ENCODE data around the gene SRCAP. TPM values are rescaled to one million over a fixed set of nuclear protein-coding genes. Genes with fewer than 3 reads are reported as not detected.
A peak's percentile ranks its signal among the peaks of the same experiment; 100 is the strongest.

SRCAP gene
- total RNA-seq, 1 donor from 2014 or later = 79.7 TPM

DNA sequence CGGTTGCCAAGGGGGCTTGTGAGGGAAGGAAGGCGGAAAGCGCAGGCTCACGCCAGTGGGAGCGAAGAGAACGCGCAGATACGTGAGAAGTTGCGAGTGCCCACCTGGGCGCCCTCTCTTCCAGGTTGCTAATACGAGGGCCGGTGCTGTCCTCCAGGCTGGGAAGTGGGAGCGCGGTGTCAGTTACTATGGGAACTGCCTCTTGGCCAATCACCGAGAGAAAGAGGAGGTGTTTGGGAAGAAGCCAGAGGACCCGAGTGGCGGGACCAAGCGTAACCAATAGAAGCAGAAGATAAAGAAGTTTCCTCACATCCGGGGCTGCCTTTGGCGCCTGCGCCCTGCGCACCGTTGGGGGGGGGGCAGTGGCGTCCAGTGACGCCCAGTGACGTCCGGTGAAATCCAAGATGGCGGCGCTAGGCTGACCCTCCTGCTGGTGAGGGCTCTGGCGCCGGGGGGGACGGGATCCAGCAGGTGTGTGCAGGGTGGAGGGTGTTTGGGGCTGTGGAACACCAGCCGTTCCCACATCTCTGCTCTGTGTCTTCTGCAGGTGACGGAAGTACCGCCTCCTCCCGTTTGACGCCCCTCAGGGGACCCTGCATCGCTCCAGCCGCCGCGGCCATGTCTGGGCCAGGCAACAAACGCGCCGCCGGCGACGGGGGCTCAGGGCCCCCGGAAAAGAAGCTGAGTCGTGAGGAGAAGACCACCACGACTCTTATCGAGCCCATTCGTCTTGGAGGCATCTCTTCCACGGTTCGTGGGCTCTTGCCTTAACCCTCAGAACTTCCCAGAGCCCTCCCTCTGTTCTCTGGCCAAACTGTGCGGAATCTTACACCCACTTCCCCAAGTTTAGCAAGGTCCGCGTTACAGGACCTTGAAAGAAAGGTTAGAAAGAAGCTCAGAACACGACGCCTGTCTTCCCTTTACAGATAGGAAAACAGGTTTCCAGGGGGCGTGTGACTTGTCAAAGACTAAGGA lies 63.2 kb downstream of the SRCAP start, which contains the start of the genes CFAP119 and RNF40:
Gene CFAP119 (minus strand): TSS at position 135 of the 975 bp plus-strand sequence. CDS start 314 bp downstream, outside the sequence.
Gene RNF40 (plus strand): TSS at position 395 of the 975 bp plus-strand sequence. CDS start 224 bp downstream, at position 619.
- peak; percentile 90 to 98 for DNase-seq (ENCODE audit: low spot score in 2 of 2, unreplicated experiment in 2 of 2)
- peak within 1 kb of the TSS; percentile 91 for H3K4me3 Mint-ChIP-seq
- TF ChIP-seq, protein P1, sequence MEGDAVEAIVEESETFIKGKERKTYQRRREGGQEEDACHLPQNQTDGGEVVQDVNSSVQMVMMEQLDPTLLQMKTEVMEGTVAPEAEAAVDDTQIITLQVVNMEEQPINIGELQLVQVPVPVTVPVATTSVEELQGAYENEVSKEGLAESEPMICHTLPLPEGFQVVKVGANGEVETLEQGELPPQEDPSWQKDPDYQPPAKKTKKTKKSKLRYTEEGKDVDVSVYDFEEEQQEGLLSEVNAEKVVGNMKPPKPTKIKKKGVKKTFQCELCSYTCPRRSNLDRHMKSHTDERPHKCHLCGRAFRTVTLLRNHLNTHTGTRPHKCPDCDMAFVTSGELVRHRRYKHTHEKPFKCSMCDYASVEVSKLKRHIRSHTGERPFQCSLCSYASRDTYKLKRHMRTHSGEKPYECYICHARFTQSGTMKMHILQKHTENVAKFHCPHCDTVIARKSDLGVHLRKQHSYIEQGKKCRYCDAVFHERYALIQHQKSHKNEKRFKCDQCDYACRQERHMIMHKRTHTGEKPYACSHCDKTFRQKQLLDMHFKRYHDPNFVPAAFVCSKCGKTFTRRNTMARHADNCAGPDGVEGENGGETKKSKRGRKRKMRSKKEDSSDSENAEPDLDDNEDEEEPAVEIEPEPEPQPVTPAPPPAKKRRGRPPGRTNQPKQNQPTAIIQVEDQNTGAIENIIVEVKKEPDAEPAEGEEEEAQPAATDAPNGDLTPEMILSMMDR (IDR thresholded peaks at IDR 0.05; ENCODE audit: unreplicated experiment) = no peak
- H3K36me3 Mint-ChIP-seq = peaks cover 16% of the 10 kb centered on the region
- H3K4me1 Mint-ChIP-seq = peaks cover 22% of the 10 kb centered on the region
- H3K27me3 Mint-ChIP-seq (ENCODE audit: low read depth) = no peaks in the 10 kb centered on the region
- H3K27ac Mint-ChIP-seq = peak within 1 kb of the TSS; percentile 97
- H3K9me3 Mint-ChIP-seq = no peaks in the 10 kb centered on the region

DNA sequence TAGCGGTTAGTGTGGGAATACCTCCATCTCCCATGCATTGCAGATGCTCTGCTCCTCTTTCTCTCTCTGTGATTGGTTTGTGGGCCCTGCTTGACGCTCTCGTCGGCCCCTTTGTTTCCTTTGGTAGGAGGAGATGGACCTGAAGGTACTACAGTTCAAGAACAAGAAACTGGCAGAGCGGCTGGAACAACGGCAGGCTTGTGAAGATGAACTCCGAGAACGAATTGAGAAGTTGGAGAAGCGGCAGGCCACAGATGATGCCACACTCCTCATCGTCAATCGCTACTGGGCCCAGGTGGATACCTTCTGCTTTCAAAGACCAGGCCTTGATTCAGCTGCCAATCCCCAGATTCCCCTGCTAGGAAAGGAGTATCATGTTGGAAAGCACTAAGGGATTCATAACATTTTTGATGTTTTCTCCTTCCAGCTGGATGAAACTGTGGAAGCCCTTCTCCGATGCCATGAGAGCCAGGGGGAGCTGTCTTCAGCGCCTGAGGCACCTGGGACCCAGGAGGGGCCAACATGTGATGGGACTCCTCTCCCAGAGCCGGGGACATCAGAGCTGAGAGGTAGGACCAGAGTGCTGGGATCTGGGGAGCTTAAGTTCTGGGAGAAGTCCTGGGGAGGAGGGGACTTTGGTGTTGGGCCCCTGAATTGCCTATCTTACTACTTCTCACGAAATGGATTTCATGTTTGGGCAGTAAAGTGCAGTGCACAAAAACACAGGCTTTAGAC lies 64.2 kb downstream of the SRCAP start:
- no peak for DNase-seq (ENCODE audit: low spot score in 2 of 2, unreplicated experiment in 2 of 2)
- Mint-ChIP-seq H3K9me3 (no peaks in the 10 kb centered on the region), H3K27ac (peak overlapping the region; percentile 97), H3K4me1 (peaks cover 22% of the 10 kb centered on the region), H3K4me3 (peak overlapping the region; percentile 91), H3K36me3 (peaks cover 16% of the 10 kb centered on the region), H3K27me3 (ENCODE audit: low read depth) (no peaks in the 10 kb centered on the region)
- TF ChIP-seq, protein P1 (IDR thresholded peaks at IDR 0.05; ENCODE audit: unreplicated experiment) = no peak

DNA sequence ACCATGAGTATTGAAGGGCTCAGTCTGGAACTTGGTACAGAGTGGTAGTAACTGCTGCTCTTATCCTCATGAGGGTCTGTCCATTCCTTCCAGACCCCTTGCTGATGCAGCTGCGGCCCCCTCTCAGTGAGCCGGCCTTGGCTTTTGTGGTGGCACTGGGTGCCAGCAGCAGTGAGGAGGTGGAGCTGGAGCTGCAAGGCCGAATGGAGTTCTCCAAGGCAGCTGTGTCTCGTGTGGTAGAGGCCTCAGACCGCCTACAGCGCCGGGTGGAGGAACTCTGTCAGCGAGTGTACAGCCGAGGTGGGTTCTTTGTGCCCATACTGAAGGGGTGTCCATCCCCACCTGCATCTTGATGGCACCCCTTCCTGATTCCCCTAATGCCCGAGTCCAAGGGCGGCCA lies 65.1 kb downstream of the SRCAP start:
- peak overlapping the region; percentile 91 for H3K4me3 Mint-ChIP-seq
- H3K4me1 Mint-ChIP-seq = peaks cover 22% of the 10 kb centered on the region
- TF ChIP-seq, protein P1 (IDR thresholded peaks at IDR 0.05; ENCODE audit: unreplicated experiment) = no peak
- H3K9me3 Mint-ChIP-seq = no peaks in the 10 kb centered on the region
- H3K27me3 Mint-ChIP-seq (ENCODE audit: low read depth) = no peaks in the 10 kb centered on the region
- DNase-seq (ENCODE audit: low spot score in 2 of 2, unreplicated experiment in 2 of 2) = no peak
- no peak overlapping the region for H3K27ac Mint-ChIP-seq
- H3K36me3 Mint-ChIP-seq = peaks cover 19% of the 10 kb centered on the region

GRCh38 chr16:30764816-30765465 lies 66.0 kb downstream of the SRCAP start:
- Mint-ChIP-seq H3K9me3 (no peaks in the 10 kb centered on the region), H3K27me3 (ENCODE audit: low read depth) (no peaks in the 10 kb centered on the region), H3K27ac (no peak overlapping the region), H3K4me1 (peaks cover 22% of the 10 kb centered on the region), H3K4me3 (no peak overlapping the region), H3K36me3 (peaks cover 19% of the 10 kb centered on the region)
- DNase-seq (ENCODE audit: low spot score in 2 of 2, unreplicated experiment in 2 of 2) = no peak
- TF ChIP-seq, protein P1 (IDR thresholded peaks at IDR 0.05; ENCODE audit: unreplicated experiment) = no peak

GRCh38 chr16:30766206-30766932 lies 67.4 kb downstream of the SRCAP start:
- Mint-ChIP-seq H3K4me3 (no peak overlapping the region), H3K36me3 (peaks cover 21% of the 10 kb centered on the region), H3K4me1 (peaks cover 16% of the 10 kb centered on the region), H3K27me3 (ENCODE audit: low read depth) (no peaks in the 10 kb centered on the region), H3K27ac (no peak overlapping the region), H3K9me3 (no peaks in the 10 kb centered on the region)
- no peak for DNase-seq (ENCODE audit: low spot score in 2 of 2, unreplicated experiment in 2 of 2)
- TF ChIP-seq, protein P1 (IDR thresholded peaks at IDR 0.05; ENCODE audit: unreplicated experiment) = no peak
